C4-2B (cell line): ENCODE results near the gene ARID4B.
A peak's percentile ranks its signal among the peaks of the same experiment; 100 is the strongest.

ENCODE experiments used
- H3K27ac ChIP-seq: fragments of 450-650 bp; 2 replicates; pipeline ENCODE4 v1.5.1; 2017
- ZFX ChIP-seq: fragments of 450-650 bp; IDR thresholded peaks from 2 replicates; pipeline ENCODE4 v1.6.1; 2017
- TF ChIP-seq, protein P1 (sequence below): fragments of 450-650 bp; conservative IDR thresholded peaks from 2 replicates; pipeline ENCODE4 v1.5.1; 2017; ENCODE audit warnings: mild to moderate bottlenecking

Gene ARID4B, protein sequence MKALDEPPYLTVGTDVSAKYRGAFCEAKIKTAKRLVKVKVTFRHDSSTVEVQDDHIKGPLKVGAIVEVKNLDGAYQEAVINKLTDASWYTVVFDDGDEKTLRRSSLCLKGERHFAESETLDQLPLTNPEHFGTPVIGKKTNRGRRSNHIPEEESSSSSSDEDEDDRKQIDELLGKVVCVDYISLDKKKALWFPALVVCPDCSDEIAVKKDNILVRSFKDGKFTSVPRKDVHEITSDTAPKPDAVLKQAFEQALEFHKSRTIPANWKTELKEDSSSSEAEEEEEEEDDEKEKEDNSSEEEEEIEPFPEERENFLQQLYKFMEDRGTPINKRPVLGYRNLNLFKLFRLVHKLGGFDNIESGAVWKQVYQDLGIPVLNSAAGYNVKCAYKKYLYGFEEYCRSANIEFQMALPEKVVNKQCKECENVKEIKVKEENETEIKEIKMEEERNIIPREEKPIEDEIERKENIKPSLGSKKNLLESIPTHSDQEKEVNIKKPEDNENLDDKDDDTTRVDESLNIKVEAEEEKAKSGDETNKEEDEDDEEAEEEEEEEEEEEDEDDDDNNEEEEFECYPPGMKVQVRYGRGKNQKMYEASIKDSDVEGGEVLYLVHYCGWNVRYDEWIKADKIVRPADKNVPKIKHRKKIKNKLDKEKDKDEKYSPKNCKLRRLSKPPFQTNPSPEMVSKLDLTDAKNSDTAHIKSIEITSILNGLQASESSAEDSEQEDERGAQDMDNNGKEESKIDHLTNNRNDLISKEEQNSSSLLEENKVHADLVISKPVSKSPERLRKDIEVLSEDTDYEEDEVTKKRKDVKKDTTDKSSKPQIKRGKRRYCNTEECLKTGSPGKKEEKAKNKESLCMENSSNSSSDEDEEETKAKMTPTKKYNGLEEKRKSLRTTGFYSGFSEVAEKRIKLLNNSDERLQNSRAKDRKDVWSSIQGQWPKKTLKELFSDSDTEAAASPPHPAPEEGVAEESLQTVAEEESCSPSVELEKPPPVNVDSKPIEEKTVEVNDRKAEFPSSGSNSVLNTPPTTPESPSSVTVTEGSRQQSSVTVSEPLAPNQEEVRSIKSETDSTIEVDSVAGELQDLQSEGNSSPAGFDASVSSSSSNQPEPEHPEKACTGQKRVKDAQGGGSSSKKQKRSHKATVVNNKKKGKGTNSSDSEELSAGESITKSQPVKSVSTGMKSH (N-terminal part only)

DNA sequence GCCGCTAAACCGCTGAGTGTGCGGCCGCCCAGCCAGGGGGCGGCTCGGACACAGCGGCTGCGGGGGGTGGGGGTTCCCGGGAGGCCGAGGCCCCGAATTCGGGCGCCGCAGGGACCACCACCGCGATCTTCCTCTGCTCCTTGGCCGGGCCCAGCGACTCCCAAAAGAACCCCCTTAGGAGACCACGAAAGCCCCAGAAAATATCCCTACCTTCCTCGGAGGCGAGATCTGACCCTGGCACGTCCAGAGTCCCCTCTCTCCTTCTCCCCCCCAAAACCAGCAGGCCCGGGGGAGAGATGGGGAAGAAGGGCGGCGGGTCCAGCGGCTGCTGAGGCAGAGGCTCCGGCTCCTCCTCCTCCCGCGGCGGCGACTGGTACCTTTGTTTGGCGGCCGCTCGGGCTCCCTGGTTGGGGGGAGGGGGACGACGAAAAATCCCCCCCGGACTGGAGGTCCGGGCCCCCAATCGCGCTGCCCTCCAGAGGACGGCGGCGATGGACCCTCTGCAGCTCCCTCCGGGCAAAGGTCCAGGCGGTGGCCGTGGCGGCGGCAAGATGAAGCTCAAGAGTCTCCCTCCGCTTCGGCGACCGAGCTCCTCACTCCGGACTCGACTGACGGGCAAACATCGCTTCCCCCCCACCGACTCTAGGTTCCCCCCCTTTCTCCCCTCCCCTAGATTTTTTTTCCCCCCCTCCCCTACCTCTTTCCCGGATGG is at the start of gene ARID4B:
Gene ARID4B, minus strand, starts transcription at position 621 of the 712 bp plus-strand sequence. CDS start 1,260 bp downstream, outside the sequence.
- peak within 1 kb of the TSS; percentile 99 for H3K27ac ChIP-seq
- TF ChIP-seq, protein P1, sequence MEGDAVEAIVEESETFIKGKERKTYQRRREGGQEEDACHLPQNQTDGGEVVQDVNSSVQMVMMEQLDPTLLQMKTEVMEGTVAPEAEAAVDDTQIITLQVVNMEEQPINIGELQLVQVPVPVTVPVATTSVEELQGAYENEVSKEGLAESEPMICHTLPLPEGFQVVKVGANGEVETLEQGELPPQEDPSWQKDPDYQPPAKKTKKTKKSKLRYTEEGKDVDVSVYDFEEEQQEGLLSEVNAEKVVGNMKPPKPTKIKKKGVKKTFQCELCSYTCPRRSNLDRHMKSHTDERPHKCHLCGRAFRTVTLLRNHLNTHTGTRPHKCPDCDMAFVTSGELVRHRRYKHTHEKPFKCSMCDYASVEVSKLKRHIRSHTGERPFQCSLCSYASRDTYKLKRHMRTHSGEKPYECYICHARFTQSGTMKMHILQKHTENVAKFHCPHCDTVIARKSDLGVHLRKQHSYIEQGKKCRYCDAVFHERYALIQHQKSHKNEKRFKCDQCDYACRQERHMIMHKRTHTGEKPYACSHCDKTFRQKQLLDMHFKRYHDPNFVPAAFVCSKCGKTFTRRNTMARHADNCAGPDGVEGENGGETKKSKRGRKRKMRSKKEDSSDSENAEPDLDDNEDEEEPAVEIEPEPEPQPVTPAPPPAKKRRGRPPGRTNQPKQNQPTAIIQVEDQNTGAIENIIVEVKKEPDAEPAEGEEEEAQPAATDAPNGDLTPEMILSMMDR, result no peak
- TF ChIP-seq ZFX, result peak; percentile 75

DNA sequence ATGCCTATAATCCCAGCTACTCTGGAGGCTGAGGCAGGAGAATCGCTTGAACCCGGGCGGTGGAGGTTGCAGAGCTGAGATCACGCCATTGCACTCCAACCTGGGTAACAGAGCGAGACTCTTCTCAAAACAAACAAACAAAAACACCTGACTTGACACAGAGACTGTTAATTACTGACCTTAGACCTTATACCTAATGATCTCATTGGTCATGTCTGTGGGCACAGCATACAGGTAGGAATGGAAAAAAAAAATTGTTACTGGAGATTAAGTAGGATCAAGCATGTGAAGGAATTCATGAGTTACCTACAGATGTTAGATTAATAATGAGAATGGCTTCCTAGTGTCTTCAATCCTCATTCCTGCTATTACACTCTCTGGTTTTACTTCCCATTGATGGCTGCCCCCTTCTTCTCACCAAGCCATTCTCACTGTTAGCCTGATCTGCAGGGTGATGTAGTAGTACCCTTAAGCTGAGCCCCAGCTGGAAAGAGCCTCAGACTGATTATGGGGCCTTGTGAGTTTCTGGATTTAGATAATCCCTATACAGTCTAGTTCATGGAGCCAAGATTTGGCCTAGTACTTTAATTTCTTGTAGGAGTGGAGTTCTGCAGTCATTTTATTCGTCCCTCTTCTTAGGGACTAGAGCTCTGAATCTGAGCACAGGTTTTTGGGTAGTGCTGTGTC is 48.1 kb upstream of the ARID4B start:
- TF ChIP-seq, protein P1, result no peak
- TF ChIP-seq ZFX, result no peak

GRCh38 chr1:235369802-235370201 is 41.8 kb upstream of the ARID4B start:
- TF ChIP-seq, protein P1, result no peak
- no peak for TF ChIP-seq ZFX

More for the DNA sequence above, 48.1 kb upstream of the ARID4B start:
- no peak overlapping the region for H3K27ac ChIP-seq

DNA sequence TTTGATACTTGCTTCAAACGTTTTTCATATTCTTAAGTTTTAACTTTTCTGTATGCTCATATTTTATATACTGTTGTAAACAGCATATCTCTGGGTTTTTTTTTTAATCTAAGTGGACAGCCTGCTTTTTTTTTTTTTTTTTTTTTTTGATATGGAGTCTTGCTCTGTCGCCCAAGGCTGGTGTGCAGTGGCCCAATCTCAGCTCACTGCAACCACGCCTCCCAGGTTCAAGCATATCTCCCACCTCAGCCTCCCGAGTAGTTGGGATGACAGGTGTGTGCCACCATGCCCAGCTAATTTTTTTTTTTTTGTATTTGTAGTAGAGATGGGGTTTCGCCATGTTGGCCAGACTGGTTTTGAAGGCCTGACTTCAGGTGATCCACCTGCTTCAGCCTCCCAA is 40.4 kb upstream of the ARID4B start:
- TF ChIP-seq, protein P1, result no peak
- TF ChIP-seq ZFX, result no peak
- H3K27ac ChIP-seq, result peak overlapping the region; percentile 76

More at GRCh38 chr1:235369802-235370201, 41.8 kb upstream of the ARID4B start:
- no peak overlapping the region for H3K27ac ChIP-seq

- TF ChIP-seq ZFX, result peak; percentile 55; the same call in 1 of the 2 replicates
- TF ChIP-seq, protein P1, result no peak
- H3K27ac ChIP-seq, result peak within 1 kb of the TSS; percentile 76
Measured at GRCh38 chr1:235367000-235367908, 39.3 kb upstream of the ARID4B start, which contains the start of gene TBCE. TSS of gene TBCE (plus strand) at chr1:235367427. CDS start at chr1:235380050, 12,623 bp downstream.
